Astrocyte (in vitro differentiated cells and primary cell): ENCODE results near the gene EFCAB6. TPM values are rescaled to one million over a fixed set of nuclear protein-coding genes. Genes with fewer than 3 reads are reported as not detected.

Experiments used
- DNase-seq: peaks from one replicate; pipeline ENCODE4 v3.0.0-alpha.2; 2010; ENCODE audit warnings: low read depth
- FAIRE-seq: peaks from 2 replicates; lab custom pipeline; 2011; peaks lifted over from hg19 to GRCh38; lab: Jason Lieb, UNC
- H2AFZ ChIP-seq: 2 replicates; pipeline ENCODE4 v1.6.0; 2012; ENCODE audit warnings: low read depth, low read length, inconsistent platforms
- H3K27ac ChIP-seq: 2 replicates; pipeline ENCODE4 v1.5.1; 2011; ENCODE audit warnings: low read depth, low read length, inconsistent platforms
- H3K27me3 ChIP-seq: 2 replicates; pipeline ENCODE4 v1.6.0; 2011; ENCODE audit warnings: low read length, inconsistent platforms; ENCODE audit not compliant: insufficient read depth
- H3K36me3 ChIP-seq: 2 replicates; pipeline ENCODE4 v1.5.1; 2011; ENCODE audit warnings: low read length, inconsistent platforms; ENCODE audit not compliant: insufficient read depth
- H3K4me1 ChIP-seq: 2 replicates; pipeline ENCODE4 v1.5.1; 2011; ENCODE audit warnings: low read length, inconsistent platforms; ENCODE audit not compliant: insufficient read depth
- H3K4me2 ChIP-seq: 2 replicates; pipeline ENCODE4 v1.6.0; 2012; ENCODE audit warnings: low read length, inconsistent platforms
- H3K4me3 ChIP-seq: 2 replicates; pipeline ENCODE4 v1.5.1; 2011; ENCODE audit warnings: low read depth, mild to moderate bottlenecking, low read length, inconsistent platforms; ENCODE audit not compliant: insufficient read depth
- H3K79me2 ChIP-seq: 2 replicates; pipeline ENCODE4 v1.6.0; 2012; ENCODE audit warnings: mild to moderate bottlenecking, low read length, inconsistent platforms; ENCODE audit not compliant: insufficient read depth
- H3K9ac ChIP-seq: 2 replicates; pipeline ENCODE4 v1.6.0; 2012; ENCODE audit warnings: mild to moderate bottlenecking, low read length, inconsistent platforms
- H3K9me3 ChIP-seq: 2 replicates; pipeline ENCODE4 v1.5.1; 2012; ENCODE audit warnings: low read depth, mild to moderate bottlenecking, low read length, inconsistent platforms; ENCODE audit not compliant: insufficient read depth
- H4K20me1 ChIP-seq: 2 replicates; pipeline ENCODE4 v1.6.0; 2012; ENCODE audit warnings: low read length, inconsistent platforms; ENCODE audit not compliant: insufficient read depth
- H3K27ac Mint-ChIP-seq: one replicate; pipeline ENCODE4 v1.8.0; 2021; ENCODE audit warnings: mild to moderate bottlenecking, mixed read lengths; ENCODE audit not compliant: unreplicated experiment
- H3K27me3 Mint-ChIP-seq: one replicate; pipeline ENCODE4 v1.8.0; 2021; ENCODE audit warnings: low read depth, mixed read lengths; ENCODE audit not compliant: unreplicated experiment
- H3K36me3 Mint-ChIP-seq: one replicate; pipeline ENCODE4 v1.8.0; 2021; ENCODE audit warnings: low read depth, mixed read lengths; ENCODE audit not compliant: unreplicated experiment
- H3K4me1 Mint-ChIP-seq: one replicate; pipeline ENCODE4 v1.8.0; 2021; ENCODE audit warnings: low read depth, mixed read lengths; ENCODE audit not compliant: unreplicated experiment
- H3K4me3 Mint-ChIP-seq: one replicate; pipeline ENCODE4 v1.8.0; 2021; ENCODE audit warnings: mild to moderate bottlenecking, moderate library complexity, mixed read lengths; ENCODE audit not compliant: unreplicated experiment
- H3K9me3 Mint-ChIP-seq: one replicate; pipeline ENCODE4 v1.8.0; 2021; ENCODE audit warnings: mild to moderate bottlenecking, mixed read lengths; ENCODE audit not compliant: unreplicated experiment
- CTCF ChIP-seq: IDR thresholded peaks from 2 replicates; pipeline ENCODE4 v1.5.1; 2011; ENCODE audit warnings: low read depth, mild to moderate bottlenecking, inconsistent platforms, low read length, moderate library complexity; ENCODE audit not compliant: insufficient read depth
- EZH2 ChIP-seq: IDR thresholded peaks from 2 replicates; pipeline ENCODE4 v1.6.1; 2012; ENCODE audit warnings: mild to moderate bottlenecking, low read length, inconsistent platforms; ENCODE audit not compliant: insufficient read depth
- total RNA-seq: library from RNA; stranded (reverse); gene quantifications from 2 replicates; pipeline ENCODE4 v1.2.1, GENCODE V29; 2021

Gene EFCAB6
- total RNA-seq, 1 donor from 2014 or later: 1.2 TPM

GRCh38 chr22:43505423-43505822, 306.7 kb downstream of the EFCAB6 start:
- Mint-ChIP-seq H3K4me3 (no peak overlapping the region), H3K36me3 (no peaks in the 10 kb centered on the region), H3K27me3 (peaks cover 26% of the 10 kb centered on the region), H3K9me3 (no peaks in the 10 kb centered on the region), H3K4me1 (no peaks in the 10 kb centered on the region), H3K27ac (no peak overlapping the region)
- Histone ChIP-seq H3K9me3 (peaks cover 6% of the 10 kb centered on the region), H3K27me3 (no peaks in the 10 kb centered on the region), H3K79me2 (no peaks in the 10 kb centered on the region), H3K27ac (no peak overlapping the region), H3K36me3 (no peaks in the 10 kb centered on the region), H4K20me1 (no peaks in the 10 kb centered on the region), H2AFZ (no peak overlapping the region), H3K4me2 (no peak overlapping the region), H3K4me3 (no peak overlapping the region), H3K9ac (no peak overlapping the region), H3K4me1 (no peaks in the 10 kb centered on the region)
- TF ChIP-seq EZH2: no peak
- TF ChIP-seq CTCF: no peak
- DNase-seq (no peak), FAIRE-seq (no peak)

- Mint-ChIP-seq H3K36me3 (no peaks in the 10 kb centered on the region), H3K4me3 (no peak overlapping the region), H3K9me3 (no peaks in the 10 kb centered on the region), H3K27me3 (peaks cover 20% of the 10 kb centered on the region), H3K4me1 (no peaks in the 10 kb centered on the region), H3K27ac (no peak overlapping the region)
- no peak overlapping the region for H3K4me3 ChIP-seq
- H3K9me3 ChIP-seq: peaks cover 6% of the 10 kb centered on the region
- TF ChIP-seq EZH2 (no peak), CTCF (no peak)
- FAIRE-seq (no peak), DNase-seq (no peak)
- H3K79me2 ChIP-seq: no peaks in the 10 kb centered on the region
- H4K20me1 ChIP-seq: no peaks in the 10 kb centered on the region
- H3K4me1 ChIP-seq: no peaks in the 10 kb centered on the region
- no peaks in the 10 kb centered on the region for H3K36me3 ChIP-seq
- H2AFZ ChIP-seq: no peak overlapping the region
- no peaks in the 10 kb centered on the region for H3K27me3 ChIP-seq
- no peak overlapping the region for H3K27ac ChIP-seq
- H3K9ac ChIP-seq: no peak overlapping the region
- no peak overlapping the region for H3K4me2 ChIP-seq
These were observed 307.3 kb downstream of the EFCAB6 start for GRCh38 chr22:43504666-43505261.

- H3K4me1 ChIP-seq: no peaks in the 10 kb centered on the region
- H3K79me2 ChIP-seq: no peaks in the 10 kb centered on the region
- H3K27me3 ChIP-seq: no peaks in the 10 kb centered on the region
- no peak overlapping the region for H2AFZ ChIP-seq
- H3K27ac ChIP-seq: no peak overlapping the region
- no peaks in the 10 kb centered on the region for H3K36me3 ChIP-seq
- no peaks in the 10 kb centered on the region for H3K36me3 Mint-ChIP-seq
- no peak for TF ChIP-seq CTCF
- no peak for TF ChIP-seq EZH2
- H3K27ac Mint-ChIP-seq: no peak overlapping the region
- H3K4me3 ChIP-seq: no peak overlapping the region
- DNase-seq: no peak
- H3K4me3 Mint-ChIP-seq: no peak overlapping the region
- H3K4me2 ChIP-seq: no peak overlapping the region
- H3K9ac ChIP-seq: no peak overlapping the region
- no peaks in the 10 kb centered on the region for H3K4me1 Mint-ChIP-seq
- FAIRE-seq: no peak
- no peaks in the 10 kb centered on the region for H3K9me3 Mint-ChIP-seq
- H3K9me3 ChIP-seq: peaks cover 4% of the 10 kb centered on the region
- peaks cover 19% of the 10 kb centered on the region for H3K27me3 Mint-ChIP-seq
- no peaks in the 10 kb centered on the region for H4K20me1 ChIP-seq
These were observed 308.0 kb downstream of the EFCAB6 start for GRCh38 chr22:43504068-43504467.
